HepG2 (cell line): ENCODE data around the gene CDC42BPG. TPM values are rescaled to one million over a fixed set of nuclear protein-coding genes. Genes with fewer than 3 reads are reported as not detected.

ENCODE experiments used
- CBX2 ChIP-seq, 2 experiments: fragments of 200-600 bp in 1 of 2; sonication (generic); formaldehyde crosslinking in 1 of 2; IDR thresholded peaks; 2 replicates each; pipeline versions ENCODE4 v1.7.0 to v1.8.1; 2018 to 2022; ENCODE audit warnings: low read depth in 2 of 2, low read length in 1 of 2, mild to moderate bottlenecking in 1 of 2, missing genetic modification reagents in 1 of 2
- MED1 ChIP-seq: sonication (generic); formaldehyde crosslinking; IDR thresholded peaks from 2 replicates; pipeline ENCODE4 v1.4.0; 2020; ENCODE audit warnings: missing genetic modification reagents
- NCOA2 ChIP-seq: sonication (generic); formaldehyde crosslinking; IDR thresholded peaks from 2 replicates; pipeline ENCODE4 v1.8.0; 2022; ENCODE audit warnings: inconsistent platforms
- SAP130 ChIP-seq: IDR thresholded peaks from 2 replicates; pipeline ENCODE4 v1.6.1; 2016; ENCODE audit warnings: low read depth
- TARDBP ChIP-seq: sonication (generic); formaldehyde crosslinking; IDR thresholded peaks from 2 replicates; pipeline ENCODE4 v1.8.0; 2022; ENCODE audit warnings: mild to moderate bottlenecking, missing genetic modification reagents
- TBP ChIP-seq: sonication (generic); formaldehyde crosslinking; IDR thresholded peaks from 2 replicates; pipeline ENCODE4 v1.5.0; 2020; ENCODE audit warnings: missing genetic modification reagents
- ZNF10 ChIP-seq: sonication (generic); formaldehyde crosslinking; IDR thresholded peaks from 2 replicates; pipeline ENCODE4 v1.4.0; 2020; ENCODE audit warnings: mild to moderate bottlenecking, low read depth, missing genetic modification reagents, borderline replicate concordance
- ZNF160 ChIP-seq: sonication (generic); formaldehyde crosslinking; IDR thresholded peaks from 2 replicates; pipeline ENCODE4 v1.8.0; 2022; ENCODE audit warnings: mild to moderate bottlenecking, inconsistent platforms, missing genetic modification reagents
- ZNF207 ChIP-seq: fragments of 450-650 bp; IDR thresholded peaks from 2 replicates; pipeline ENCODE4 v1.6.1; 2016; ENCODE audit warnings: antibody characterized with exemption, borderline replicate concordance
- ZNF296 ChIP-seq: sonication (generic); formaldehyde crosslinking; conservative IDR thresholded peaks from 2 replicates; pipeline ENCODE4 v1.5.0; 2020; ENCODE audit warnings: mild to moderate bottlenecking, missing genetic modification reagents
- ZNF350 ChIP-seq: sonication (generic); formaldehyde crosslinking; IDR thresholded peaks from 2 replicates; pipeline ENCODE4 v1.4.0; 2020; ENCODE audit warnings: mild to moderate bottlenecking, low read depth, missing genetic modification reagents, borderline replicate concordance
- ZNF354B ChIP-seq: sonication (generic); formaldehyde crosslinking; IDR thresholded peaks from 2 replicates; pipeline ENCODE4 v1.8.0; 2022; ENCODE audit warnings: mild to moderate bottlenecking, missing genetic modification reagents
- ZNF496 ChIP-seq: sonication (generic); formaldehyde crosslinking; IDR thresholded peaks from 2 replicates; pipeline ENCODE4 v1.8.1; 2023; ENCODE audit warnings: mild to moderate bottlenecking, moderate library complexity, missing genetic modification reagents; ENCODE audit not compliant: insufficient replicate concordance
- ZNF768 ChIP-seq: sonication (generic); formaldehyde crosslinking; IDR thresholded peaks from 2 replicates; pipeline ENCODE4 v1.4.0; 2020; ENCODE audit warnings: missing genetic modification reagents
- ZNF816 ChIP-seq: sonication (generic); formaldehyde crosslinking; IDR thresholded peaks from 2 replicates; pipeline ENCODE4 v1.8.0; 2022; ENCODE audit warnings: missing genetic modification reagents, mild to moderate bottlenecking, borderline replicate concordance
- polyA plus RNA-seq, 8 experiments: library from polyadenylated mRNA; depleted of rRNA in 3 of 8; stranded (reverse) in 7 of 8; unstranded in 1 of 8; fragments of >200 nt; fragmentation: Illumina TruSeq in 4 of 8; extraction: Trizol in 4 of 8; gene quantifications; 2 replicates each; pipeline versions ENCODE4 v1.2.1 to v1.2.3, GENCODE V29; 2011 to 2016; ENCODE audit warnings: low read depth in 4 of 8, missing spikeins in 1 of 8, mixed read lengths in 1 of 8; ENCODE audit not compliant: insufficient read depth in 1 of 8
- total RNA-seq, 5 experiments: library from RNA; depleted of rRNA; stranded (reverse); fragments of >200 nt; fragmentation: Illumina TruSeq; extraction: Trizol; gene quantifications; 2 replicates each; pipeline ENCODE4 v1.2.3, GENCODE V29; 2016; ENCODE audit warnings: low read depth in 1 of 5
- TF ChIP-seq, protein P1 (sequence below): IDR thresholded peaks from 2 replicates; pipeline ENCODE4 v1.6.1; 2016; ENCODE audit warnings: low read depth, control low read depth
- TF ChIP-seq, protein P2 (sequence below): sonication (generic); formaldehyde crosslinking; conservative IDR thresholded peaks from 2 replicates; pipeline ENCODE4 v1.5.0; 2020; ENCODE audit warnings: missing genetic modification reagents
- TF ChIP-seq, protein P3 (sequence below): sonication (generic); formaldehyde crosslinking; IDR thresholded peaks from 2 replicates; pipeline ENCODE4 v1.5.1; 2020; ENCODE audit warnings: missing genetic modification reagents, mild to moderate bottlenecking, borderline replicate concordance
- TF ChIP-seq, protein P4 (sequence below): sonication (generic); formaldehyde crosslinking; IDR thresholded peaks from 2 replicates; pipeline ENCODE4 v1.9.0; 2021; ENCODE audit warnings: missing genetic modification reagents, borderline replicate concordance
- TF ChIP-seq, protein P5 (sequence below): sonication (generic); formaldehyde crosslinking; IDR thresholded peaks from 2 replicates; pipeline ENCODE4 v1.8.0; 2022; ENCODE audit warnings: mild to moderate bottlenecking, missing genetic modification reagents, moderate library complexity

The CDC42BPG gene
- total and polyA plus RNA-seq, 2 of the 13 experiments (the other 11 are each of a cell fraction or from before 2014, with no cell fraction given): 0.55 to 1.4 TPM

DNA sequence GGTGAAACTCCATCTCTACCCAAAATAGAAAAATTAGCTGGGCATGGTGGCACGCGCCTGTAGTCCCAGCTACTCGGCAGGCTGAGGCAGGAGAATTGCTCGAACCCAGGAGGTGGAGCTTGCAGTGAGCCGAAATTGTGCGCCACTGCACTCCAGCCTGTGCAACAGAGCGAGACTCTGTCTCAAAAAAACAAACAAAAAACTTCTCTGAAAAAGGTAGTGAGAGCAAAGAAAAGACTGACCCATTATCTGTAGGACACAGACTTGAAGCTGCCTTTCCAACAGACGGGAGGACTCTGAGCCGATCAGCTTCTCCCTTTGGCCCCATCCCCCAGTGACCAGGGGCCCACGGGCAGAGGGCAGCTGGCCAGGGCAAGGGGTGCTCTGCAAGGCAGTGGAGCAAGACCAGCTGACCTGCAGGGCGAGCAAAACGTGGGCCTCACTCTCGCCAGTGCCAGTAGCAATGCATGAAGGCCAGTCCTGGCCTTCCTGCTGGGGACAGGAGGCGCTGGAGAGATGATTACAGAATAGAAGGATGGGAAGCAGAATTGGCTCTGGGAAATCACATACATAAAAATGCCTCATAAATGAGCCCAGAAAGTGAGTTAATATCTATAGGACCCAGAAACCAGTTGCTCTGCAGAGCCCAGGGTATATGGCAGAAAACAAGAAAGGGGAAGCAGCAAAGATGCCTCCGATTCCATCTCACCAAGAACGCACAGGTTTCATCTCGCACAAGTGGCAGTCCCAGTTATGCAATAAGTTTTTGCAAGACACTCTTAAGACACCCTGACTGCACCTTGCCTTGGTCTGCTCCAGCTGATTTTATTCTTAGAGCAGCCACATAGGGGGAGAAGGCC, 31.1 kb upstream of the CDC42BPG start (continued):
- TF ChIP-seq, protein P1, sequence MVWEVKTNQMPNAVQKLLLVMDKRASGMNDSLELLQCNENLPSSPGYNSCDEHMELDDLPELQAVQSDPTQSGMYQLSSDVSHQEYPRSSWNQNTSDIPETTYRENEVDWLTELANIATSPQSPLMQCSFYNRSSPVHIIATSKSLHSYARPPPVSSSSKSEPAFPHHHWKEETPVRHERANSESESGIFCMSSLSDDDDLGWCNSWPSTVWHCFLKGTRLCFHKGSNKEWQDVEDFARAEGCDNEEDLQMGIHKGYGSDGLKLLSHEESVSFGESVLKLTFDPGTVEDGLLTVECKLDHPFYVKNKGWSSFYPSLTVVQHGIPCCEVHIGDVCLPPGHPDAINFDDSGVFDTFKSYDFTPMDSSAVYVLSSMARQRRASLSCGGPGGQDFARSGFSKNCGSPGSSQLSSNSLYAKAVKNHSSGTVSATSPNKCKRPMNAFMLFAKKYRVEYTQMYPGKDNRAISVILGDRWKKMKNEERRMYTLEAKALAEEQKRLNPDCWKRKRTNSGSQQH (CRISPR knock-in tag): no peak
- 0 out of 2 replicates have a peak, but pooled peaks have one; percentile 22 for TF ChIP-seq TARDBP (CRISPR knock-in tag)
- TF ChIP-seq SAP130: peak; percentile 40; the same call in 1 of the 2 replicates
- no peak for TF ChIP-seq ZNF816 (CRISPR knock-in tag)
- no peak for TF ChIP-seq NCOA2 (CRISPR knock-in tag)
- no peak for TF ChIP-seq MED1 (CRISPR knock-in tag)
- TF ChIP-seq ZNF354B (CRISPR knock-in tag): no peak
- no peak for TF ChIP-seq TBP (CRISPR knock-in tag)
- TF ChIP-seq ZNF160 (CRISPR knock-in tag): no peak
- TF ChIP-seq ZNF296 (CRISPR knock-in tag): no peak
- TF ChIP-seq, protein P2, sequence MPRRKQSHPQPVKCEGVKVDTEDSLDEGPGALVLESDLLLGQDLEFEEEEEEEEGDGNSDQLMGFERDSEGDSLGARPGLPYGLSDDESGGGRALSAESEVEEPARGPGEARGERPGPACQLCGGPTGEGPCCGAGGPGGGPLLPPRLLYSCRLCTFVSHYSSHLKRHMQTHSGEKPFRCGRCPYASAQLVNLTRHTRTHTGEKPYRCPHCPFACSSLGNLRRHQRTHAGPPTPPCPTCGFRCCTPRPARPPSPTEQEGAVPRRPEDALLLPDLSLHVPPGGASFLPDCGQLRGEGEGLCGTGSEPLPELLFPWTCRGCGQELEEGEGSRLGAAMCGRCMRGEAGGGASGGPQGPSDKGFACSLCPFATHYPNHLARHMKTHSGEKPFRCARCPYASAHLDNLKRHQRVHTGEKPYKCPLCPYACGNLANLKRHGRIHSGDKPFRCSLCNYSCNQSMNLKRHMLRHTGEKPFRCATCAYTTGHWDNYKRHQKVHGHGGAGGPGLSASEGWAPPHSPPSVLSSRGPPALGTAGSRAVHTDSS (CRISPR knock-in tag): no peak
- 0 out of 2 replicates have a peak, but pooled peaks have one; percentile 10 for TF ChIP-seq ZNF350 (CRISPR knock-in tag)
- TF ChIP-seq ZNF207: no peak
- TF ChIP-seq ZNF496 (CRISPR knock-in tag): no peak
- peak; percentile 21; the same call in 1 of the 2 replicates for TF ChIP-seq ZNF768 (CRISPR knock-in tag)
- no peak for TF ChIP-seq ZNF10
- TF ChIP-seq, protein P3, sequence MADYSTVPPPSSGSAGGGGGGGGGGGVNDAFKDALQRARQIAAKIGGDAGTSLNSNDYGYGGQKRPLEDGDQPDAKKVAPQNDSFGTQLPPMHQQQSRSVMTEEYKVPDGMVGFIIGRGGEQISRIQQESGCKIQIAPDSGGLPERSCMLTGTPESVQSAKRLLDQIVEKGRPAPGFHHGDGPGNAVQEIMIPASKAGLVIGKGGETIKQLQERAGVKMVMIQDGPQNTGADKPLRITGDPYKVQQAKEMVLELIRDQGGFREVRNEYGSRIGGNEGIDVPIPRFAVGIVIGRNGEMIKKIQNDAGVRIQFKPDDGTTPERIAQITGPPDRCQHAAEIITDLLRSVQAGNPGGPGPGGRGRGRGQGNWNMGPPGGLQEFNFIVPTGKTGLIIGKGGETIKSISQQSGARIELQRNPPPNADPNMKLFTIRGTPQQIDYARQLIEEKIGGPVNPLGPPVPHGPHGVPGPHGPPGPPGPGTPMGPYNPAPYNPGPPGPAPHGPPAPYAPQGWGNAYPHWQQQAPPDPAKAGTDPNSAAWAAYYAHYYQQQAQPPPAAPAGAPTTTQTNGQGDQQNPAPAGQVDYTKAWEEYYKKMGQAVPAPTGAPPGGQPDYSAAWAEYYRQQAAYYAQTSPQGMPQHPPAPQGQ (CRISPR knock-in tag): no peak
- TF ChIP-seq CBX2 (IDR thresholded peaks at IDR 0.05; ENCODE audit: low read depth, low read length): no peak
- TF ChIP-seq CBX2 (CRISPR knock-in tag; IDR thresholded peaks at IDR 0.05; ENCODE audit: low read depth): no peak
- TF ChIP-seq, protein P4, sequence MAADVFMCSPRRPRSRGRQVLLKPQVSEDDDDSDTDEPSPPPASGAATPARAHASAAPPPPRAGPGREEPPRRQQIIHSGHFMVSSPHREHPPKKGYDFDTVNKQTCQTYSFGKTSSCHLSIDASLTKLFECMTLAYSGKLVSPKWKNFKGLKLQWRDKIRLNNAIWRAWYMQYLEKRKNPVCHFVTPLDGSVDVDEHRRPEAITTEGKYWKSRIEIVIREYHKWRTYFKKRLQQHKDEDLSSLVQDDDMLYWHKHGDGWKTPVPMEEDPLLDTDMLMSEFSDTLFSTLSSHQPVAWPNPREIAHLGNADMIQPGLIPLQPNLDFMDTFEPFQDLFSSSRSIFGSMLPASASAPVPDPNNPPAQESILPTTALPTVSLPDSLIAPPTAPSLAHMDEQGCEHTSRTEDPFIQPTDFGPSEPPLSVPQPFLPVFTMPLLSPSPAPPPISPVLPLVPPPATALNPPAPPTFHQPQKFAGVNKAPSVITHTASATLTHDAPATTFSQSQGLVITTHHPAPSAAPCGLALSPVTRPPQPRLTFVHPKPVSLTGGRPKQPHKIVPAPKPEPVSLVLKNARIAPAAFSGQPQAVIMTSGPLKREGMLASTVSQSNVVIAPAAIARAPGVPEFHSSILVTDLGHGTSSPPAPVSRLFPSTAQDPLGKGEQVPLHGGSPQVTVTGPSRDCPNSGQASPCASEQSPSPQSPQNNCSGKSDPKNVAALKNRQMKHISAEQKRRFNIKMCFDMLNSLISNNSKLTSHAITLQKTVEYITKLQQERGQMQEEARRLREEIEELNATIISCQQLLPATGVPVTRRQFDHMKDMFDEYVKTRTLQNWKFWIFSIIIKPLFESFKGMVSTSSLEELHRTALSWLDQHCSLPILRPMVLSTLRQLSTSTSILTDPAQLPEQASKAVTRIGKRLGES: no peak
- TF ChIP-seq, protein P5, sequence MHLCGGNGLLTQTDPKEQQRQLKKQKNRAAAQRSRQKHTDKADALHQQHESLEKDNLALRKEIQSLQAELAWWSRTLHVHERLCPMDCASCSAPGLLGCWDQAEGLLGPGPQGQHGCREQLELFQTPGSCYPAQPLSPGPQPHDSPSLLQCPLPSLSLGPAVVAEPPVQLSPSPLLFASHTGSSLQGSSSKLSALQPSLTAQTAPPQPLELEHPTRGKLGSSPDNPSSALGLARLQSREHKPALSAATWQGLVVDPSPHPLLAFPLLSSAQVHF (CRISPR knock-in tag): no peak
